Esophagus muscularis mucosa (tissue), 4 donors: ENCODE data around the gene ZNF784.

Source experiments
- EP300 ChIP-seq: sonication (generic); formaldehyde crosslinking; IDR thresholded peaks from one replicate; pipeline ENCODE4 v1.6.1; 2017; ENCODE audit warnings: antibody characterized with exemption
- POLR2A ChIP-seq: fragments of 450-650 bp; IDR thresholded peaks from one replicate; pipeline ENCODE4 v1.6.1; 2017; ENCODE audit warnings: antibody characterized with exemption, moderate library complexity, mild to moderate bottlenecking, low read depth
- POLR2AphosphoS5 ChIP-seq, 2 donors: sonication (generic); formaldehyde crosslinking; IDR thresholded peaks; one replicate each; pipeline ENCODE4 v1.6.1; 2017; ENCODE audit warnings: antibody characterized with exemption in 2 of 2
- TF ChIP-seq, protein P1 (sequence below), 3 experiments: fragments of 200-600 bp in 2 of 3; fragments of 450-650 bp in 1 of 3; sonication (generic) in 2 of 3; IDR thresholded peaks; one replicate each; pipeline ENCODE4 v1.5.1; 2017 to 2019; ENCODE audit warnings: antibody characterized with exemption in 3 of 3, mild to moderate bottlenecking in 2 of 3, moderate library complexity in 1 of 3

DNA sequence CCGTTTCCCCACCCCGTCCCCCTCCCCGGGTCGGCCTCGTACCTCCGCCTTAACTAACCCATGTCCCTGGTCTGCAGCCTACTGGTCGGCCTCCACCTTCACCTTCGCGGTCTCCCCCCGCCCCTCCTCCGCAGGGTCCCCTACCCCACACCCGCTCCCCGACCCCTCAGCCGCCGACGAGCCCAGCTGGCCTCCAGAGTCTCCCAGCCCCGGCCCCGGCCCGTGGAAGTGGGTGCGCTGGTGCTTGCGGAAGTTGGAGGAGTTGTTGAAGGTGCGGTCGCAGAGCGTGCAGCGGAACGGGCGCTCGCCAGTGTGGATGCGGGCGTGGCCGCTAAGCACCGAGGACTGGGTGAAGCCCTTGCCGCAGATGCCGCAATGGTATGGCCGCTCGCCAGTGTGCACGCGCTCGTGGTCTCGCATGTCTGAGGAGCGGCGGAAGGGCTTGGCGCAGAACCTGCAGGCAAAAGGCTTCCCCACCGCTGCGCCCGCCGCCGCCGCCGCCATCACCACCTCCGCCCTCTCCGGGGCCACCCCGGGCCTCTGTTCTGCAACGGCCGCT lies 2.6 kb downstream of the ZNF784 start:
- TF ChIP-seq, protein P1, sequence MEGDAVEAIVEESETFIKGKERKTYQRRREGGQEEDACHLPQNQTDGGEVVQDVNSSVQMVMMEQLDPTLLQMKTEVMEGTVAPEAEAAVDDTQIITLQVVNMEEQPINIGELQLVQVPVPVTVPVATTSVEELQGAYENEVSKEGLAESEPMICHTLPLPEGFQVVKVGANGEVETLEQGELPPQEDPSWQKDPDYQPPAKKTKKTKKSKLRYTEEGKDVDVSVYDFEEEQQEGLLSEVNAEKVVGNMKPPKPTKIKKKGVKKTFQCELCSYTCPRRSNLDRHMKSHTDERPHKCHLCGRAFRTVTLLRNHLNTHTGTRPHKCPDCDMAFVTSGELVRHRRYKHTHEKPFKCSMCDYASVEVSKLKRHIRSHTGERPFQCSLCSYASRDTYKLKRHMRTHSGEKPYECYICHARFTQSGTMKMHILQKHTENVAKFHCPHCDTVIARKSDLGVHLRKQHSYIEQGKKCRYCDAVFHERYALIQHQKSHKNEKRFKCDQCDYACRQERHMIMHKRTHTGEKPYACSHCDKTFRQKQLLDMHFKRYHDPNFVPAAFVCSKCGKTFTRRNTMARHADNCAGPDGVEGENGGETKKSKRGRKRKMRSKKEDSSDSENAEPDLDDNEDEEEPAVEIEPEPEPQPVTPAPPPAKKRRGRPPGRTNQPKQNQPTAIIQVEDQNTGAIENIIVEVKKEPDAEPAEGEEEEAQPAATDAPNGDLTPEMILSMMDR (IDR thresholded peaks at IDR 0.05) = no peak
- no peak for TF ChIP-seq POLR2A
- no peak for TF ChIP-seq POLR2AphosphoS5 (IDR thresholded peaks at IDR 0.05)
- TF ChIP-seq EP300 = no peak
